Measurements from ENCODE around the gene PSMA8.

GRCh38 chr18:26085056-26085455 is 48.6 kb upstream of the PSMA8 start:
- TF ChIP-seq CTCF (IDR thresholded peaks at IDR 0.05) (no peak), POLR2A (IDR thresholded peaks at IDR 0.05) (no peak)
